GM23338 (cell line): ENCODE data around the gene FBXL14. TPM values are rescaled to one million over a fixed set of nuclear protein-coding genes. Genes with fewer than 3 reads are reported as not detected.

Source experiments
- ATAC-seq: fragments of 200-7000 bp; cut with Tn5 transposase; 3 replicates; pipeline ENCODE4 v1.9.1; 2020
- DNase-seq: peaks from one replicate; pipeline ENCODE4 v3.0.0-alpha.2; 2015; ENCODE audit warnings: low spot score
- H2AFZ ChIP-seq: fragments of 200-600 bp; sonication (generic); 2 replicates; pipeline ENCODE4 v1.8.0; 2016; ENCODE audit warnings: antibody characterized with exemption, mild to moderate bottlenecking, moderate library complexity
- H3F3A ChIP-seq: fragments of 200-600 bp; sonication (generic); replicated peaks from 2 replicates; pipeline ENCODE4 v1.8.0; 2017; ENCODE audit warnings: antibody characterized with exemption, mixed run types, low read depth
- H3K27ac ChIP-seq: fragments of 200-600 bp; sonication (generic); 2 replicates; pipeline ENCODE4 v1.6.1; 2016; ENCODE audit warnings: low read depth
- H3K27me3 ChIP-seq: fragments of 200-600 bp; sonication (generic); 2 replicates; pipeline ENCODE4 v1.8.0; 2016; ENCODE audit warnings: mild to moderate bottlenecking, mixed run types, moderate library complexity; ENCODE audit not compliant: insufficient read depth
- H3K36me3 ChIP-seq: fragments of 200-600 bp; sonication (generic); 2 replicates; pipeline ENCODE4 v1.8.0; 2016; ENCODE audit warnings: mild to moderate bottlenecking; ENCODE audit not compliant: insufficient read depth
- H3K4me1 ChIP-seq: fragments of 200-600 bp; sonication (generic); 2 replicates; pipeline ENCODE4 v1.8.0; 2016; ENCODE audit warnings: mild to moderate bottlenecking, moderate library complexity; ENCODE audit not compliant: insufficient read depth
- H3K4me2 ChIP-seq: fragments of 200-600 bp; sonication (generic); 2 replicates; pipeline ENCODE4 v1.7.1; 2017; ENCODE audit warnings: mixed run types
- H3K4me3 ChIP-seq: fragments of 200-600 bp; sonication (generic); 2 replicates; pipeline ENCODE4 v1.6.1; 2016; ENCODE audit warnings: mixed run types
- H3K79me2 ChIP-seq: fragments of 200-600 bp; sonication (generic); replicated peaks from 2 replicates; pipeline ENCODE4 v1.8.0; 2017; ENCODE audit warnings: mild to moderate bottlenecking; ENCODE audit not compliant: insufficient read depth
- H3K9me2 ChIP-seq: fragments of 200-600 bp; sonication (generic); 2 replicates; pipeline ENCODE4 v1.8.0; 2017; ENCODE audit not compliant: insufficient read depth
- H4K20me1 ChIP-seq: fragments of 200-600 bp; sonication (generic); replicated peaks from 2 replicates; pipeline ENCODE4 v1.8.0; 2017; ENCODE audit warnings: mild to moderate bottlenecking; ENCODE audit not compliant: insufficient read depth
- H3K27ac Mint-ChIP-seq: 2 replicates; pipeline ENCODE4 v1.8.0; 2020; ENCODE audit warnings: inconsistent platforms, mild to moderate bottlenecking, moderate library complexity, mixed read lengths
- H3K27me3 Mint-ChIP-seq: 3 replicates; pipeline ENCODE4 v1.8.0; 2022; ENCODE audit warnings: low read depth, mild to moderate bottlenecking, moderate library complexity, mixed read lengths, inconsistent platforms; ENCODE audit not compliant: insufficient read depth, poor library complexity
- H3K36me3 Mint-ChIP-seq: 3 replicates; pipeline ENCODE4 v1.8.0; 2021; ENCODE audit warnings: low read depth, mild to moderate bottlenecking, inconsistent platforms, moderate library complexity, mixed read lengths
- H3K4me1 Mint-ChIP-seq: 3 replicates; pipeline ENCODE4 v1.8.0; 2020; ENCODE audit warnings: mild to moderate bottlenecking, inconsistent platforms, mixed read lengths
- H3K4me3 Mint-ChIP-seq: 3 replicates; pipeline ENCODE4 v1.8.0; 2021; ENCODE audit warnings: moderate library complexity, mild to moderate bottlenecking, inconsistent platforms, mixed read lengths
- H3K9me3 Mint-ChIP-seq: 3 replicates; pipeline ENCODE4 v1.8.0; 2020; ENCODE audit warnings: moderate library complexity, mild to moderate bottlenecking, inconsistent platforms, mixed read lengths
- CREB1 ChIP-seq: fragments of 250-450 bp; sonication (Bioruptor Pico); IDR thresholded peaks from 2 replicates; pipeline ENCODE4 v1.5.0; 2020; ENCODE audit warnings: low read depth, mild to moderate bottlenecking, moderate library complexity
- EZH2 ChIP-seq: fragments of 200-600 bp; sonication (generic); IDR thresholded peaks from one replicate; pipeline ENCODE4 v1.8.0; 2017; ENCODE audit warnings: antibody characterized with exemption, mild to moderate bottlenecking, low read depth; ENCODE audit not compliant: unreplicated experiment
- EZH2phosphoT487 ChIP-seq: fragments of 200-600 bp; sonication (generic); IDR thresholded peaks from one replicate; pipeline ENCODE4 v1.8.1; 2018; ENCODE audit warnings: antibody characterized with exemption; ENCODE audit not compliant: unreplicated experiment
- JUNB ChIP-seq: IDR thresholded peaks from one replicate; pipeline ENCODE4 v1.6.1; 2016; ENCODE audit warnings: antibody characterized with exemption; ENCODE audit not compliant: unreplicated experiment
- NANOG ChIP-seq: IDR thresholded peaks from 2 replicates; pipeline ENCODE4 v1.6.1; 2016; ENCODE audit warnings: antibody characterized with exemption, borderline replicate concordance
- POLR2AphosphoS5 ChIP-seq: IDR thresholded peaks from 2 replicates; pipeline ENCODE4 v1.6.1; 2016; ENCODE audit warnings: antibody characterized with exemption, low read depth
- STAT1 ChIP-seq: IDR thresholded peaks from one replicate; pipeline ENCODE4 v1.6.1; 2016; ENCODE audit warnings: antibody characterized with exemption; ENCODE audit not compliant: unreplicated experiment
- ZNF331 ChIP-seq: fragments of 250-450 bp; sonication (Bioruptor Pico); IDR thresholded peaks from 2 replicates; pipeline ENCODE4 v1.5.0; 2020; ENCODE audit warnings: low read depth, mild to moderate bottlenecking, moderate library complexity
- polyA plus RNA-seq: library from polyadenylated mRNA; unstranded; fragments of >200 nt; fragmentation: Nextera tagmentation; extraction: Ambion mirVana; gene quantifications from 2 replicates; pipeline ENCODE4 v1.2.1, GENCODE V29; 2016
- total RNA-seq: library from RNA; depleted of rRNA; stranded (reverse); fragments of >200 nt; shearing (Covaris generic); gene quantifications from 2 replicates; pipeline ENCODE4 v1.2.3, GENCODE V29; 2014
- TF ChIP-seq, protein P1 (sequence below): IDR thresholded peaks from 2 replicates; pipeline ENCODE4 v1.6.1; 2016; ENCODE audit warnings: antibody characterized with exemption
- TF ChIP-seq, protein P2 (sequence below): fragments of 250-450 bp; sonication (Bioruptor Pico); IDR thresholded peaks from 2 replicates; pipeline ENCODE4 v1.5.0; 2020; ENCODE audit warnings: mild to moderate bottlenecking, moderate library complexity

Gene FBXL14
- total and polyA plus RNA-seq, 2 experiments from 2014 or later, result 0.74 to 9.4 TPM

DNA sequence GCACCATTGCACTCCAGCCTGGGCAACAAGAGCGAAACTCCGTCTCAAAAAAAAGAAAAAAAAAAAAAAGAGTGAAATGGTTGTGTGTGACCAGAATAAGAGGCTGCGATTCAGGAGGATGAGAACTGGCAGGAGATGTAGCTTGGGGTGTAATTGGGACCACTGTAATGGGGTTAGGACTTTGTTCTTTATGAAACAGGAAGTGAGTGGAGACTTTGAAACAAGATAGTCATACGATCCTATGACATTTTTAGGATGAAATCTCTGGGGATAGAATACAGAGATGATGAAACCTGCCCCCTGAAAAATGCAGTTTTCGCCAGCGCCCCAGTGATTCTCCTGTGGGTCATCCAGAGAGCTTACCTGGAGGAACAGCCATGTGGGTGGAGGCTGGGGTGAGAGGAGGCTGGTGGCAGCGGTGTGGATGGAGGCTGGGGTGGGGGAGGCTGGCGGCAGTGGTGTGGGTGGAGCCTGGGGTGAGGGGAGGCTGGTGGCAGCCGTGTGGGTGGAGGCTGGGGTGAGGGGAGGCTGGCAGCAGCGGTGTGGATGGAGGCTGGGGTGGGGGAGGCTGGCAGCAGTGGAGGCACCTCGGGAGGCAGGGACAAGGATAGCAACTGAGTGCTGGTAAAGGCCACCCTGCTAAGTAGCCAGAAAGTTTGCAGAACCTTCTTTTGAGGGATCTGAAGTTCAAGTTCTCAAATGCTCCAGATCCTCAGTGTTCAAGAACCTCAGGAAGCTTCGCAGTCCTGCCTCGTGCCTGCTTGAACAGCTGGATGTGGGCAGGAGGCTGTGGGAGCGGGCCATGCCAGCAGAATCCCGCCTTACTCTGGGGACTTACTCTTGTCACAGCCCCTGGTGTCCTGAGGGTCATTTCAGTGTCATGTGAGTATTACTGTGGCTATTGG lies 20.2 kb downstream of the FBXL14 start:
- Histone ChIP-seq H3K4me1 (no peaks in the 10 kb centered on the region), H3K79me2 (no peaks in the 10 kb centered on the region), H2AFZ (no peak overlapping the region), H3K4me2 (no peak overlapping the region), H3K9me2 (no peaks in the 10 kb centered on the region), H3K4me3 (no peak overlapping the region), H3K36me3 (no peaks in the 10 kb centered on the region), H3K27me3 (no peaks in the 10 kb centered on the region), H3K27ac (no peak overlapping the region), H3F3A (0 out of 2 replicates have a peak, but pooled peaks cover 3% of the 10 kb centered on the region), H4K20me1 (no peaks in the 10 kb centered on the region; the same call in 1 of the 2 replicates)
- Mint-ChIP-seq H3K9me3 (peaks cover 8% of the 10 kb centered on the region), H3K27ac (no peak overlapping the region), H3K4me3 (no peak overlapping the region), H3K36me3 (peaks cover 6% of the 10 kb centered on the region; the same call in 2 of the 3 replicates), H3K4me1 (peaks cover 3% of the 10 kb centered on the region; the same call in 1 of the 3 replicates), H3K27me3 (peaks cover 25% of the 10 kb centered on the region)
- DNase-seq, result no peak
- ATAC-seq, result no peak
- TF ChIP-seq STAT1 (no peak), EZH2phosphoT487 (no peak), JUNB (no peak), CREB1 (no peak)
- TF ChIP-seq, protein P1, sequence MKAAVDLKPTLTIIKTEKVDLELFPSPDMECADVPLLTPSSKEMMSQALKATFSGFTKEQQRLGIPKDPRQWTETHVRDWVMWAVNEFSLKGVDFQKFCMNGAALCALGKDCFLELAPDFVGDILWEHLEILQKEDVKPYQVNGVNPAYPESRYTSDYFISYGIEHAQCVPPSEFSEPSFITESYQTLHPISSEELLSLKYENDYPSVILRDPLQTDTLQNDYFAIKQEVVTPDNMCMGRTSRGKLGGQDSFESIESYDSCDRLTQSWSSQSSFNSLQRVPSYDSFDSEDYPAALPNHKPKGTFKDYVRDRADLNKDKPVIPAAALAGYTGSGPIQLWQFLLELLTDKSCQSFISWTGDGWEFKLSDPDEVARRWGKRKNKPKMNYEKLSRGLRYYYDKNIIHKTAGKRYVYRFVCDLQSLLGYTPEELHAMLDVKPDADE, result no peak

DNA sequence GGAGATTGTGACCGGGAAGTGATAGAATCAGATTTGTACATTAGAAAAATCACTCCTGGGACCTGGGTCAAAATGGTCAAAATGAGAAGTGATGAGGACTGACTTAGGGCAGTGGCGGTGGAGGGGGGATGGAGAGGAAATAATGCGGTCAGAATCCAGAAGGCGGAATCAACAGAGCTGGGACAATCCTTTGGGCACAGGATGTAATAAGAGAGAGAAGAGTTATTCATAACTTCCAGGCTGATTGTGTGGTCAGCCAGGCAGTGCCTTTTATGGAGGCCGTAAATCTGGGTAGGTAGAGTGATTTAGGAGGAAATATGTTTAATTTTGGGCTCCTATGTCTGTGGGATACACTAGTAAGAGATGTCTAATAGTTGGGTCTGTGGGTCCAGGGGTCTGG lies 21.6 kb downstream of the FBXL14 start:
- ATAC-seq (no peak), DNase-seq (no peak)
- Histone ChIP-seq H3K9me2 (no peaks in the 10 kb centered on the region), H3K79me2 (no peaks in the 10 kb centered on the region), H3F3A (0 out of 2 replicates have a peak, but pooled peaks cover 3% of the 10 kb centered on the region), H3K4me3 (no peak overlapping the region), H3K27me3 (no peaks in the 10 kb centered on the region), H4K20me1 (no peaks in the 10 kb centered on the region), H3K4me2 (no peak overlapping the region), H3K4me1 (no peaks in the 10 kb centered on the region), H2AFZ (no peak overlapping the region), H3K27ac (no peak overlapping the region), H3K36me3 (no peaks in the 10 kb centered on the region)
- H3K4me3 Mint-ChIP-seq, result no peak overlapping the region
- peaks cover 25% of the 10 kb centered on the region for H3K27me3 Mint-ChIP-seq
- H3K9me3 Mint-ChIP-seq, result peaks cover 8% of the 10 kb centered on the region
- H3K36me3 Mint-ChIP-seq, result peaks cover 6% of the 10 kb centered on the region; the same call in 2 of the 3 replicates
- H3K4me1 Mint-ChIP-seq, result peaks cover 5% of the 10 kb centered on the region; the same call in 1 of the 3 replicates
- no peak overlapping the region for H3K27ac Mint-ChIP-seq
- TF ChIP-seq EZH2, result no peak
- TF ChIP-seq, protein P1, result no peak
- TF ChIP-seq, protein P2, sequence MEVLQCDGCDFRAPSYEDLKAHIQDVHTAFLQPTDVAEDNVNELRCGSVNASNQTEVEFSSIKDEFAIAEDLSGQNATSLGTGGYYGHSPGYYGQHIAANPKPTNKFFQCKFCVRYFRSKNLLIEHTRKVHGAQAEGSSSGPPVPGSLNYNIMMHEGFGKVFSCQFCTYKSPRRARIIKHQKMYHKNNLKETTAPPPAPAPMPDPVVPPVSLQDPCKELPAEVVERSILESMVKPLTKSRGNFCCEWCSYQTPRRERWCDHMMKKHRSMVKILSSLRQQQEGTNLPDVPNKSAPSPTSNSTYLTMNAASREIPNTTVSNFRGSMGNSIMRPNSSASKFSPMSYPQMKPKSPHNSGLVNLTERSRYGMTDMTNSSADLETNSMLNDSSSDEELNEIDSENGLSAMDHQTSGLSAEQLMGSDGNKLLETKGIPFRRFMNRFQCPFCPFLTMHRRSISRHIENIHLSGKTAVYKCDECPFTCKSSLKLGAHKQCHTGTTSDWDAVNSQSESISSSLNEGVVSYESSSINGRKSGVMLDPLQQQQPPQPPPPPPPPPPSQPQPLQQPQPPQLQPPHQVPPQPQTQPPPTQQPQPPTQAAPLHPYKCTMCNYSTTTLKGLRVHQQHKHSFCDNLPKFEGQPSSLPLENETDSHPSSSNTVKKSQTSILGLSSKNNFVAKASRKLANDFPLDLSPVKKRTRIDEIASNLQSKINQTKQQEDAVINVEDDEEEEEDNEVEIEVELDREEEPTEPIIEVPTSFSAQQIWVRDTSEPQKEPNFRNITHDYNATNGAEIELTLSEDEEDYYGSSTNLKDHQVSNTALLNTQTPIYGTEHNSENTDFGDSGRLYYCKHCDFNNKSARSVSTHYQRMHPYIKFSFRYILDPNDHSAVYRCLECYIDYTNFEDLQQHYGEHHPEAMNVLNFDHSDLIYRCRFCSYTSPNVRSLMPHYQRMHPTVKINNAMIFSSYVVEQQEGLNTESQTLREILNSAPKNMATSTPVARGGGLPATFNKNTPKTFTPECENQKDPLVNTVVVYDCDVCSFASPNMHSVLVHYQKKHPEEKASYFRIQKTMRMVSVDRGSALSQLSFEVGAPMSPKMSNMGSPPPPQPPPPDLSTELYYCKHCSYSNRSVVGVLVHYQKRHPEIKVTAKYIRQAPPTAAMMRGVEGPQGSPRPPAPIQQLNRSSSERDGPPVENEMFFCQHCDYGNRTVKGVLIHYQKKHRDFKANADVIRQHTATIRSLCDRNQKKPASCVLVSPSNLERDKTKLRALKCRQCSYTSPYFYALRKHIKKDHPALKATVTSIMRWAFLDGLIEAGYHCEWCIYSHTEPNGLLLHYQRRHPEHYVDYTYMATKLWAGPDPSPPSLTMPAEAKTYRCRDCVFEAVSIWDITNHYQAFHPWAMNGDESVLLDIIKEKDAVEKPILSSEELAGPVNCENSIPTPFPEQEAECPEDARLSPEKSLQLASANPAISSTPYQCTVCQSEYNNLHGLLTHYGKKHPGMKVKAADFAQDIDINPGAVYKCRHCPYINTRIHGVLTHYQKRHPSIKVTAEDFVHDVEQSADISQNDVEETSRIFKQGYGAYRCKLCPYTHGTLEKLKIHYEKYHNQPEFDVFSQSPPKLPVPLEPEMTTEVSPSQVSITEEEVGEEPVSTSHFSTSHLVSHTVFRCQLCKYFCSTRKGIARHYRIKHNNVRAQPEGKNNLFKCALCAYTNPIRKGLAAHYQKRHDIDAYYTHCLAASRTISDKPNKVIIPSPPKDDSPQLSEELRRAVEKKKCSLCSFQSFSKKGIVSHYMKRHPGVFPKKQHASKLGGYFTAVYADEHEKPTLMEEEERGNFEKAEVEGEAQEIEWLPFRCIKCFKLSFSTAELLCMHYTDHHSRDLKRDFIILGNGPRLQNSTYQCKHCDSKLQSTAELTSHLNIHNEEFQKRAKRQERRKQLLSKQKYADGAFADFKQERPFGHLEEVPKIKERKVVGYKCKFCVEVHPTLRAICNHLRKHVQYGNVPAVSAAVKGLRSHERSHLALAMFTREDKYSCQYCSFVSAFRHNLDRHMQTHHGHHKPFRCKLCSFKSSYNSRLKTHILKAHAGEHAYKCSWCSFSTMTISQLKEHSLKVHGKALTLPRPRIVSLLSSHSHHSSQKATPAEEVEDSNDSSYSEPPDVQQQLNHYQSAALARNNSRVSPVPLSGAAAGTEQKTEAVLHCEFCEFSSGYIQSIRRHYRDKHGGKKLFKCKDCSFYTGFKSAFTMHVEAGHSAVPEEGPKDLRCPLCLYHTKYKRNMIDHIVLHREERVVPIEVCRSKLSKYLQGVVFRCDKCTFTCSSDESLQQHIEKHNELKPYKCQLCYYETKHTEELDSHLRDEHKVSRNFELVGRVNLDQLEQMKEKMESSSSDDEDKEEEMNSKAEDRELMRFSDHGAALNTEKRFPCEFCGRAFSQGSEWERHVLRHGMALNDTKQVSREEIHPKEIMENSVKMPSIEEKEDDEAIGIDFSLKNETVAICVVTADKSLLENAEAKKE (CRISPR knock-in tag), result no peak
- TF ChIP-seq EZH2phosphoT487, result no peak
- no peak for TF ChIP-seq CREB1
- TF ChIP-seq ZNF331 (CRISPR knock-in tag), result no peak
- TF ChIP-seq JUNB, result no peak
- TF ChIP-seq POLR2AphosphoS5, result no peak
- no peak for TF ChIP-seq STAT1
- TF ChIP-seq NANOG, result no peak
